ENCODE measurements around the gene RAB7B. TPM values are rescaled to one million over a fixed set of nuclear protein-coding genes. Genes with fewer than 3 reads are reported as not detected.
A peak's percentile ranks its signal among the peaks of the same experiment; 100 is the strongest.

The RAB7B gene
- total and polyA plus RNA-seq, 2 of the 13 experiments (the other 11 are each of a cell fraction or from before 2014, with no cell fraction given): 0.05 to 0.46 TPM

- TF ChIP-seq PRDM15 (CRISPR knock-in tag; IDR thresholded peaks at IDR 0.05): no peak
- peak; percentile 54; the same call in 1 of the 2 replicates for TF ChIP-seq RFXAP (CRISPR knock-in tag; IDR thresholded peaks at IDR 0.05; ENCODE audit: borderline replicate concordance)
- no peak for TF ChIP-seq MEF2D (CRISPR knock-in tag; IDR thresholded peaks at IDR 0.05)
- no peak for TF ChIP-seq HMGA1 (CRISPR knock-in tag; conservative IDR thresholded peaks at IDR 0.05)
- no peak for TF ChIP-seq ZNF883 (CRISPR knock-in tag; IDR thresholded peaks at IDR 0.05; ENCODE audit: not compliant biosample characterization)
- TF ChIP-seq NONO (IDR thresholded peaks at IDR 0.05): no peak
- 0 out of 2 replicates have a peak, but pooled peaks have one; percentile 41 for TF ChIP-seq NONO (CRISPR knock-in tag; conservative IDR thresholded peaks at IDR 0.05)
- TF ChIP-seq MXI1 (IDR thresholded peaks at IDR 0.05; ENCODE audit: borderline replicate concordance, low read depth, low read length): peak; percentile 44; the same call in 1 of the 3 replicates
- no peak for TF ChIP-seq CCDC6 (CRISPR knock-in tag; IDR thresholded peaks at IDR 0.05)
- no peak for TF ChIP-seq FOXO4 (CRISPR knock-in tag; conservative IDR thresholded peaks at IDR 0.05)
- no peak for TF ChIP-seq E2F2 (CRISPR knock-in tag; IDR thresholded peaks at IDR 0.05; ENCODE audit: borderline replicate concordance)
- 0 out of 2 replicates have a peak, but pooled peaks have one; percentile 30 for TF ChIP-seq POGK (CRISPR knock-in tag; conservative IDR thresholded peaks at IDR 0.05)
- peak; percentile 96 for TF ChIP-seq CTCF (CRISPR knock-in tag; IDR thresholded peaks at IDR 0.05)
- TF ChIP-seq GATAD2A (CRISPR knock-in tag; IDR thresholded peaks at IDR 0.05): peak; percentile 74
- TF ChIP-seq MAFK (conservative IDR thresholded peaks at IDR 0.05 in 1 of 2, IDR thresholded peaks at IDR 0.05 in 1 of 2; ENCODE audit: low read length in 2 of 2): 0 out of 4 replicates have a peak, but pooled peaks of 1 of the 2 experiments have one; percentile 7
- no peak for TF ChIP-seq PTBP1 (IDR thresholded peaks at IDR 0.05; ENCODE audit: low read depth, low read length, poor library complexity, severe bottlenecking)
- TF ChIP-seq ZNF792 (CRISPR knock-in tag; IDR thresholded peaks at IDR 0.05): peak; percentile 39; the same call in 1 of the 2 replicates
- no peak for TF ChIP-seq ZFAT (CRISPR knock-in tag; conservative IDR thresholded peaks at IDR 0.05)
- peak; percentile 23; the same call in 1 of the 2 replicates for TF ChIP-seq GABPB1 (CRISPR knock-in tag; IDR thresholded peaks at IDR 0.05)
- no peak for TF ChIP-seq ZNF543 (CRISPR knock-in tag; IDR thresholded peaks at IDR 0.05)
Observed at GRCh38 chr1:206030714-206031113, 27.5 kb upstream of the RAB7B start (continued).
